Endothelial cell of umbilical vein (primary cell): ENCODE results near the gene MAPK1IP1L. TPM values are rescaled to one million over a fixed set of nuclear protein-coding genes. Genes with fewer than 3 reads are reported as not detected.

Experiments
- BruUV-seq: library from RNA; stranded (reverse); fragments of 400-500 nt; replicated peaks from 2 replicates; lab custom pipeline; 2021; lab: Mats Ljungman, UMichigan
- CTCF ChIA-PET: fragments of 300-600, 350-600 bp; sonication (Branson Sonifier 250); formaldehyde crosslinking; loops from one replicate; lab custom pipeline; 2021; ENCODE audit warnings: antibody characterized with exemption, inconsistent platforms; lab: Charles Lee
- POLR2A ChIA-PET: fragments of 300-600, 350-600 bp; sonication (Branson Sonifier 250); formaldehyde crosslinking; loops from one replicate; lab custom pipeline; 2021; ENCODE audit warnings: antibody characterized with exemption, inconsistent platforms; lab: Charles Lee
- DNase-seq: peaks from one replicate; pipeline ENCODE4 v3.0.0-alpha.2; 2011; ENCODE audit warnings: low read depth, low spot score
- FAIRE-seq: peaks from 2 replicates; lab custom pipeline; 2011; peaks lifted over from hg19 to GRCh38; lab: Jason Lieb, UNC
- H2AFZ ChIP-seq: 2 replicates; pipeline ENCODE4 v1.6.0; 2012; ENCODE audit warnings: low read depth, low read length, control low read depth, inconsistent platforms
- H3K27ac ChIP-seq: 2 replicates; pipeline ENCODE4 v1.5.1; 2011; ENCODE audit warnings: low read depth, mild to moderate bottlenecking, control low read depth, low read length, moderate library complexity; ENCODE audit not compliant: insufficient read depth
- H3K27me3 ChIP-seq, 2 experiments: 2 replicates each; pipeline versions ENCODE4 v1.6.0 to v1.6.1; 2011; ENCODE audit warnings: low read length in 2 of 2, mixed read lengths in 1 of 2; ENCODE audit not compliant: control insufficient read depth in 2 of 2, insufficient read depth in 2 of 2
- H3K36me3 ChIP-seq, 2 experiments: 2 replicates in 1 of 2; 3 replicates in 1 of 2; pipeline ENCODE4 v1.5.1; 2011; ENCODE audit warnings: low read length in 2 of 2, mild to moderate bottlenecking in 1 of 2, moderate library complexity in 1 of 2; ENCODE audit not compliant: control insufficient read depth in 2 of 2, insufficient read depth in 2 of 2; ENCODE audit errors: extremely low read depth in 1 of 2
- H3K4me1 ChIP-seq: 3 replicates; pipeline ENCODE4 v1.5.1; 2011; ENCODE audit warnings: mild to moderate bottlenecking, low read length; ENCODE audit not compliant: control insufficient read depth, insufficient read depth; ENCODE audit errors: extremely low read depth
- H3K4me2 ChIP-seq: 2 replicates; pipeline ENCODE4 v1.6.1; 2011; ENCODE audit warnings: low read length, control low read depth, mixed read lengths; ENCODE audit not compliant: insufficient read depth
- H3K4me3 ChIP-seq, 3 experiments: fragments of 200-600 bp in 1 of 3; sonication (generic), shearing (Covaris generic) in 1 of 3; replicated peaks in 1 of 3; 2 replicates each; pipeline ENCODE4 v1.5.1; 2011 to 2016; ENCODE audit warnings: control low read depth in 3 of 3, low read length in 3 of 3, mild to moderate bottlenecking in 2 of 3, inconsistent platforms in 1 of 3, low read depth in 1 of 3, moderate library complexity in 1 of 3; ENCODE audit not compliant: insufficient read depth in 1 of 3
- H3K79me2 ChIP-seq: 2 replicates; pipeline ENCODE4 v1.6.0; 2012; ENCODE audit warnings: low read length, inconsistent platforms; ENCODE audit not compliant: control insufficient read depth, insufficient read depth
- H3K9ac ChIP-seq: replicated peaks from 2 replicates; pipeline ENCODE3; 2011; ENCODE audit warnings: low read length, control low read depth; ENCODE audit not compliant: insufficient read depth; ENCODE audit errors: extremely low read depth
- H3K9me1 ChIP-seq: replicated peaks from 3 replicates; pipeline ENCODE4 v1.6.0; 2011; ENCODE audit warnings: mild to moderate bottlenecking, low read length; ENCODE audit not compliant: control insufficient read depth, insufficient read depth; ENCODE audit errors: extremely low read depth
- H3K9me3 ChIP-seq: replicated peaks from 2 replicates; pipeline ENCODE4 v1.5.1; 2012; ENCODE audit warnings: low read length, inconsistent platforms; ENCODE audit not compliant: control insufficient read depth, insufficient read depth
- H4K20me1 ChIP-seq: replicated peaks from 2 replicates; pipeline ENCODE3; 2011; ENCODE audit warnings: mild to moderate bottlenecking, low read length; ENCODE audit not compliant: control insufficient read depth, insufficient read depth; ENCODE audit errors: extremely low read depth
- CTCF ChIP-seq, 2 donors: IDR thresholded peaks; 1 replicate in 1 of 2; 2 replicates in 1 of 2; pipeline ENCODE4 v1.5.1; 2011; ENCODE audit warnings: low read length in 2 of 2, mild to moderate bottlenecking in 2 of 2, moderate library complexity in 2 of 2, control low read depth in 1 of 2, inconsistent platforms in 1 of 2, low read depth in 1 of 2; ENCODE audit not compliant: insufficient read depth in 1 of 2; ENCODE audit errors: extremely low read depth in 1 of 2
- EZH2 ChIP-seq: IDR thresholded peaks from 2 replicates; pipeline ENCODE4 v1.6.1; 2012; ENCODE audit warnings: borderline replicate concordance, low read depth, mild to moderate bottlenecking, moderate library complexity, low read length, inconsistent platforms; ENCODE audit not compliant: severe bottlenecking
- FOS ChIP-seq: IDR thresholded peaks from 2 replicates; pipeline ENCODE4 v1.6.1; 2011; ENCODE audit warnings: mild to moderate bottlenecking, low read length, moderate library complexity, borderline replicate concordance; ENCODE audit not compliant: insufficient read depth
- GATA2 ChIP-seq: IDR thresholded peaks from 2 replicates; pipeline ENCODE4 v1.7.0; 2011; ENCODE audit warnings: low read depth, mild to moderate bottlenecking, moderate library complexity, mixed read lengths, low read length; ENCODE audit not compliant: insufficient read length, insufficient read depth
- JUN ChIP-seq: IDR thresholded peaks from 2 replicates; pipeline ENCODE4 v1.6.1; 2011; ENCODE audit warnings: borderline replicate concordance, low read depth; ENCODE audit not compliant: insufficient read length, insufficient read depth
- MAX ChIP-seq: IDR thresholded peaks from 2 replicates; pipeline ENCODE4 v1.6.1; 2011; ENCODE audit not compliant: insufficient read depth, insufficient read length
- MYC ChIP-seq: IDR thresholded peaks from one replicate; pipeline ENCODE4 v1.6.1; 2011; ENCODE audit warnings: mild to moderate bottlenecking, low read depth, low read length
- POLR2A ChIP-seq: IDR thresholded peaks from 2 replicates; pipeline ENCODE4 v1.6.1; 2012; ENCODE audit warnings: low read depth, mild to moderate bottlenecking, control low read depth, low read length
- POLR2AphosphoS5 ChIP-seq: IDR thresholded peaks from 2 replicates; pipeline ENCODE4 v1.6.1; 2012; ENCODE audit warnings: low read depth, mild to moderate bottlenecking, control low read depth, low read length, moderate library complexity; ENCODE audit not compliant: insufficient read depth
- dilution Hi-C: fragments of 300-500 bp; cut with MboI; formaldehyde crosslinking; loops from one replicate; pipeline ENCODE4 v1.15.0; 2019; ENCODE audit warnings: low sequenced_read_pairs; ENCODE audit not compliant: extremely low pct_ligation_motif_present
- intact Hi-C: fragments of 100-400 bp; cut with micrococcal nuclease; formaldehyde crosslinking; loops from one replicate; pipeline ENCODE4 v1.10.0; 2022
- polyA plus RNA-seq, 4 experiments: library from polyadenylated mRNA; depleted of rRNA in 3 of 4; stranded (reverse) in 3 of 4; unstranded in 1 of 4; fragments of >200 nt; gene quantifications; 2 replicates each; pipeline versions ENCODE4 v1.2.1 to v1.2.3, GENCODE V29; 2011 to 2012; ENCODE audit warnings: missing spikeins in 1 of 4
- total RNA-seq: library from RNA; stranded (reverse); gene quantifications from 2 replicates; pipeline ENCODE4 v1.2.3, GENCODE V29; 2021

Gene MAPK1IP1L
- total and polyA plus RNA-seq, 2 donors (not counting 3 experiments of a cell fraction or from before 2014, with no cell fraction given) = 129 to 208 TPM

GRCh38 chr14:55098561-55098898 lies 47.1 kb downstream of the MAPK1IP1L start:
- ChIA-PET POLR2A (no interaction called here), CTCF (interaction anchor here (0.7 to 3.9 kb wide), 4 partner anchors 9 to 62 kb away, joined by 3 to 19 read pairs (median 4); no protein-coding TSS in a partner anchor)
- H3K36me3 ChIP-seq = no peaks in the 10 kb centered on the region
- intact Hi-C loops (no loop called here), dilution Hi-C loops (no loop called here)
- no peaks in the 10 kb centered on the region for H3K79me2 ChIP-seq
- no peak overlapping the region for H3K9ac ChIP-seq
- H3K9me3 ChIP-seq = no peaks in the 10 kb centered on the region
- no peak overlapping the region for H3K27ac ChIP-seq
- no peaks in the 10 kb centered on the region for H3K9me1 ChIP-seq
- no peak for FAIRE-seq
- H3K4me1 ChIP-seq = peaks cover 18% of the 10 kb centered on the region
- peak overlapping the region; percentile 1 for H2AFZ ChIP-seq
- no peaks in the 10 kb centered on the region for H3K27me3 ChIP-seq
- H3K4me3 ChIP-seq = no peak overlapping the region
- TF ChIP-seq MAX = no peak
- no peak for TF ChIP-seq MYC
- TF ChIP-seq EZH2 = no peak
- TF ChIP-seq FOS = no peak
- no peak for TF ChIP-seq GATA2
- TF ChIP-seq POLR2A = no peak
- no peak for TF ChIP-seq JUN
- TF ChIP-seq POLR2AphosphoS5 = no peak
- no peak for TF ChIP-seq CTCF (IDR thresholded peaks at IDR 0.05; ENCODE audit: extremely low read depth in 1 of 2, insufficient read depth in 1 of 2, low read depth in 1 of 2, low read length in 2 of 2)
- no peaks in the 10 kb centered on the region for H4K20me1 ChIP-seq
- H3K4me2 ChIP-seq = no peak overlapping the region
- BruUV-seq = no TSS peak
- DNase-seq = no peak
